ENCODE results near the gene SPSB1.

DNA sequence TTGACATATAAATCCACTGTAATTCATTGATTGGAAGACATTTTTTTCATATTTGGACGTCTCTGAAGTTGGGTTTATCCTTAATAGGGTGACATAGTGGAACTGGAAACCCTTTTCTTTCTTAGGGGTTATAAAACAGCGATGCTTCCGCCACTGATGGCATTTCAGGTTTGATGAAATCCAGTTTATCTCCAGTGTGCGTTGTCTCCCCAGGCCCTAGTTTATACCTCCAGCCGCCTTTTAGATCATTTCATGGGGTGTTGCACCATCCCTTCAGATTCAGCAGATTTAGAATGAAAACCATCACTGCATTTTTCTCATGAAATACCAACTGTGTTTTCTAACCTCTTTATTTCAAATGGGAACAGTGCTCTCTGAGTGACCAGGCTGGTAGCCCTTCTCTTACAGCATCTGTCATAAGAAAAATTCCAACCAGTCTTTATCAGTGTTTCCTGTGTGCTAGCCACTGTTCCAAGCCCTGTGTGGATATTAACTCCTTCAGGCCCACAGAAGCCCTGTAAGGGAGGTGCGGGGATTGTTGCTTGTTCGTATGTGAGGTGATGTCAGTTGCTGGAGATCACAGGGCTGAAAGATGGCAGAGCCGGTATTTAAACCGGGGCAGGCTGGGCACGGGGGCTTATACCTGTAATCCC, 39.1 kb upstream of the SPSB1 start:
- no peak for TF ChIP-seq POLR2A (IDR thresholded peaks at IDR 0.05)
- TF ChIP-seq CTCF (IDR thresholded peaks at IDR 0.05): no peak

Data from uterus (tissue), 2 donors.